ENCODE data around the gene BANF2.
"Not testable (repeated sequence)": the region's sequence is repeated elsewhere in the genome, so short reads cannot be mapped to it uniquely, and the experiment has no call there.

The BANF2 gene

DNA sequence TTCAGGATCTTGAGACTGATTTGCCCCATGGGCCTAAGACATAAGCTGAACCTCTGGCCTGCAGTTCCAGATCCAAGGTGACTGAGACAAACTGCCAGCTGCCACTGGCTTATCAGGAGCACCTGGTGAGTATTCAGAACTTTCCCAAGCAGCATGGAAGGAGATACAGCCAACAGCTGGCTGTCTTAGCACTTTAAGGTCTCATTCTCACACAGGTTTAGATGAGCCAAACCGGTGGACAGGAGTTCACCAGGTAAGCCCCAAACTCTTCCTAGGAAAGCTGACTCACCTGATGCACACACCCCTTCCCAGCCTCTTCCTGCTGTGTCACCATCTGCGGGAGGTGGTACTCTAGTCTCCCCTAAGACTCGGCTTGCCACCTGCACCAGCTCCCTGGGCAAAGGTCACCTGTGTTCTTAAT is at the start of gene BANF2:
Gene BANF2, plus strand, starts transcription at position 36 of the 421 bp plus-strand sequence. CDS start 25,060 bp downstream, outside the sequence.
- DNase-seq (ENCODE audit: low read depth): no peak

DNA sequence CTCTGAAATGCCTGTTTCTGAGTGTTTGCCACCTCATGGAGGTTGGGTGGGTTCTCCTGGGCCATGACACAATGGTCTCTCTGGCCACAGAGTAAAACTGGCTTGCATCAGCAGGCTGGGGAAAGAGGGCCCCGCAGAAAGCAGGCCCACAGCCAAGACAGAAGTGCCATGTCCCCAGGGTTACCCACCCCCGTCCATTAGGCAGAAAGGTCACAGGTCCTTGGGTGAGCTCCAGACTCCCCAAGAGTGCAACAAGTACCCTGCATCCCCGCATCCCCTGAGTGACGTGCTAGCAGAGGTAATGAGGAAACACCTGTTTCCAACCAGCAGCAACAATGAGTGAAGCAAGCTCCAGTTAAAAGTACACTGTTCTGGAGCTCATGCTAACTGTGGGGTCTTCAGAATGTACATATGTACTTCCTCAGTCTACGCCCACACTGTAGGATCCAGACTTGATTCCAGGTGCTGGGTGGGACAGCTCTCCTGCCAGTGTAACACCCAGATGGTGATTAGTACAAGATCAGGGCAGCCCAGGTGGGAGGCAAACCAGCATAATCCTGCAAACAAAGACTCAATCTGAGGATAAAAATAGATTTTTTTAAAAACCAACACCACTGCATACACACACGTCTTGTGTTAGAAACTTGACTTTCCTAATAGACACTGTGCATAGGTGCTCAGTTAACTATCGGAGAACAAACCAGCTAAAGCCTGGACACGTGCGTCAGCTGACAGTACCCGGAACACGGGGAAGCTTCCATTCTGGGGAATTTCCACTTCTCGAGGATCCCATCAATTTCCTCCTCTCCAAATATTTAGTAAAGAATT is 49.3 kb upstream of the BANF2 start:
- DNase-seq (ENCODE audit: low read depth): no peak

DNA sequence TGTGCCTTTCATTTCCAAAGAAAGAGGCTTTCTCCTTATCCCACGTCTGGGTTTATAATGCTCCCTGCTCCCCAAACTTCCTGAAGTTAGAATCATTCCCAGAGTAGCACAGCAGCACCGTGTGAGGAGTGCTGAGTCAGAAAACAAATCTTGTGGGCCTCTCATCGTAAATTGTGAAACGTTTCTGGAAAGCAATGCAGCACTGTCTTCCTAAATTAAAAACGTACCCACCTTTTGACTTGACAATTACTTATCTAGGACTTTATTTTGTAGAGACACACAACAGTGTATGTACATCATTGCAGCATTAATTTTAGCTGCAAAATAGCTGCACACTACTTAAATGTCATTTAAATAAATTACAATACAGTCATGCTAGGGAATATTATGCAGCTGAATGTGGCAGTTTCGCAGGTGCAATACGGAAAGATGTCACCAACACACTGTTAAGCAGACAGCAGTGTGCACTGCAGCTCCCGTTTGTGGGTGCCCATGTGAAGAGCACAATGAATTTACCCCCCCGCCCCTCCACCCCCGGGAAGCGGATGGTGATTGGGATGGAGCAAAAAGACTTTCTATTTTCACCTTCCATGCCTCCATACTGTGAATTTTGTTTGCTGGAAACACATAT is 48.5 kb upstream of the BANF2 start:
- no peak for DNase-seq (ENCODE audit: low read depth)

DNA sequence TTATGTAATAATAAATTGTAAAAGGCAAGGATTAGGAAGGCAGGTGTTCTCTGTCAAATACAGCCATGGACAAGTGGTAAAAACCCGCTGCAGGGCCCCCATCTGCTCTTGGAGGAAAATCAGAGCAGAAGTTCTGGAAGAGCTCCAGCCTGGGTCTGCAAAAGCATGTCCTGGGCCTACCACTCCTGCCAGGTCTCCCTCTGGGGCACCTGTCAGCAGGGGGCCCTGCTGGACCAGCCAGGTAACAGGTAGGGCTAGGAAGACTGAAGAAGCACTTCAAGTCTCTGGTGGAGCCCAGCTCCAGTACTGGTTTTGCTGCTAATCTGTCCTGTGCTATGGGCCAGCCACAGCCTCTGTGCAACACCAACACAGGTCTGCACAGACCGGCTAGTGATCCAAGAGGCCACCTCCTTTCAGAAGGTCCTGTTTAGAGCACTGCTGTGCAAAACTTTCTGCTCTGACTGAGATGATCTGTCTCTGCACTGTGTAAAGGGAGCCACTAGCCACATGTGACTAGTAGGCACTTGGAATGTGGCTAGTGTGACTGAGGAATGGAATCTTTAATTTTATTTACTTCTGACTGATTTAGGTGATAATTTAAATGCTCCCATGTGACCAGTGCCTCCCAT is 47.9 kb upstream of the BANF2 start:
- no peak for DNase-seq (ENCODE audit: low read depth)

DNA sequence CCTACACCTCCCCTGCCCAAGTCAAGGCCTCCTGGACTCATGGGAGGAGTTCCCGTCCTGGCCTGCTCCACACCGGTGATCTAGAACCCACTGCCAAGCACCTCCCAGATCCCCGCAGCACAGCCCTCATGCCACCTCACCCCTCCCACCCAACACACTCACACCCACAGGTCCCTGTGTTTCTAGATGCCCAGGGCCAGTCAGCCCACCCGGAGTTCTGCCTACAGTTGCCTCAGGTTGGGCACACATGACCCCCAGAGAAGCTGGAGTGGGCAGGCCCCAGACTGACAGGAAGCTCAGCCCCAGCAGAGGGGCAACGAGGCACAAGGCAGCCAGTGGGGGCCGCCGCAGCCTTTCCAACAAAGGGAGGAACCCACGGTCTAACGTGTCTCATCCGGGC is 47.4 kb upstream of the BANF2 start:
- DNase-seq (ENCODE audit: low read depth): no peak

GRCh38 chr20:17653835-17654648 is 45.7 kb upstream of the BANF2 start:
- DNase-seq (ENCODE audit: low read depth): no peak

DNA sequence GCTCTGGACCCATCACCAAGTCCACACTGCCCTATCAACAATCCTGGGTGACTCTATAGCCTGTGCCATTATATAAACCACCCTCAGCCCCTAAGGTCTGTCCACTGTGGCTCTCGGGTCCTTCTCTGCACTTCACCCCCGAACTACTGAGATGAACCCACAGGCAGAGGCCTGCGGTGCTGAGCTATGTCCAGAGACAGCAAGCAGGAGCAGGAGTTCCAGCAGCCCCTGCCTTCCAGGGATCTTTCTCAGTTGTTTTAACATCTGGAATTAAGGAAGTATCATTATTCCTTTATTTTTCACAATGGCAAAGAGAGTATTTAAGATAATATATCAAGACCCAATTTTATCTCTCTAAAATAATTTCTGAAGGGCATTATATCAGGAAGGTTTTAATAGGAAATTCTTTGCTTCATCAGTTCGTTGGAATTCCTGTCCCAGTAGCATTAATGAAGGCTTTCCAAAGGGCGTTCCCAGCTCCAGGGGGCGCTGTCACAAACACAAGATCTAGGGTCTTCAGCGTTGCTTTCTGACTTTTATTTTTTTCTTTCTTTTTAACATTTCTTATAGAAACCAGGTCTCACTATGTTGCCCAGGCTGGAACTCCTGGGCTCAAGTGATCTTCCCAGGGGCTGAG is 45.0 kb upstream of the BANF2 start:
- DNase-seq (ENCODE audit: low read depth): no peak

DNA sequence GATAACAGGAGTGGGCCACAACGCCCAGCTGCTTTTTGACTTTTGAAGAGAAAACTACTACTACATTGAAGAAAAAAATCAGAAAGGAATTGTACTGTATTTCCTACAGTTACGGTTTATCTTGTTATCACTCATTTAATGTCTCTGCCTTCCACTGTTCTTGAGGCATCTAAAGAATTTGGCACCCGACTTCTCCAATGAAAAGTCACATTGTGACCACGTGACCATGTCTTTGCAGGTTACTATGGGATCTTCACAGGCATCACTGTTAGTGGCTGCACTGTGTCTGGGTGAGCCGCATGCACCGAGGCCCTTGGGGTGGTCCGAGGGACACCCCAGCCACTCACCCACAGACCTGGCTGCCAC is 44.5 kb upstream of the BANF2 start:
- DNase-seq (ENCODE audit: low read depth): no peak

GRCh38 chr20:17655865-17656479 is 43.8 kb upstream of the BANF2 start:
- no peak for DNase-seq (ENCODE audit: low read depth)

- DNase-seq (ENCODE audit: low read depth): no peak
These were observed 42.5 kb upstream of the BANF2 start for GRCh38 chr20:17657079-17657825.

GRCh38 chr20:17657898-17658647 is 41.7 kb upstream of the BANF2 start:
- no peak for DNase-seq (ENCODE audit: low read depth)

GRCh38 chr20:17658648-17658993 is 41.1 kb upstream of the BANF2 start:
- no peak for DNase-seq (ENCODE audit: low read depth)

DNA sequence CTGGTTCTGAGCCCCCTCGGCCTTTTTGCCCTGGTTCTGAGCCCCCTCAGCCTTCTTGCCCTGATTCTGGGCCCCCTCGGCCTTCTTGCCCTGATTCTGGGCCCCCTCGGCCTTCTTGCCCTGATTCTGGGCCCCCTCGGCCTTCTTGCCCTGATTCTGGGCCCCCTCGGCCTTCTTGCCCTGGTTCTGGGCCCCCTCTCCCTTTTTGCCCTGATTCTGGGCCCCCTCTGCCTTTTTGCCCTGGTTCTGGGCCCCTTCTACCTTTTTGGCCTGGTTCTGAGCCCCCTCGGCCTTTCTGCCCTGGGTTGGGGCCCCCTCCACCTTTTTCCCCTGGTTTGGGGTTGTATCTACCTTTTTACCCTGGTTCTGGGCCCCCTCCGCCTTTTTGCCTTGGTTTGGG is 40.4 kb upstream of the BANF2 start:
- not testable (repeated sequence) for DNase-seq (ENCODE audit: low read depth)

DNA sequence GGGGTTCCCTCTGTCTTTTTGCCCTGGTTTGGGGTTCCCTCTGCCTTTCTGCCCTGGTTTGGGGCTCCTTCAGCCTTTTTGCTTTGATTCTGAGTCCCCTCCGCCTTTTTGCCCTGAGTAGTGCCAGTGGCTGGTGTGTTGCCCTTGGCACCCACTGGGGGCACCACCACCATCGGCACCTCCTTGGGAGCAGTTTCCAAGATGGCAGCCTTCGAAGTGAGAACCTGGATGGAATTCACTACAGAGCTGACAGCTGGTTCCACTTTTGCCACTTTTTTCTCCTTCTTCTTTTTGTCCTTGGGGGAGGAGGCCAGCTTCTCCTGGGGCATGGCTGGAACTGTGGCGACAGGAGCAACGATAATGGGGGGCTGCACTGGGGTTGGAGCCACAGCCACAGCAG is 40.0 kb upstream of the BANF2 start:
- no peak for DNase-seq (ENCODE audit: low read depth)

- DNase-seq (ENCODE audit: low read depth): no peak
These were observed 39.1 kb upstream of the BANF2 start for GRCh38 chr20:17660667-17661066.

- DNase-seq (ENCODE audit: low read depth): no peak
These were observed 38.5 kb upstream of the BANF2 start for GRCh38 chr20:17661121-17661744.

- DNase-seq (ENCODE audit: low read depth): no peak
These were observed 37.3 kb upstream of the BANF2 start for GRCh38 chr20:17662333-17663039.

- no peak for DNase-seq (ENCODE audit: low read depth)
These were observed 36.7 kb upstream of the BANF2 start for GRCh38 chr20:17663040-17663399.

DNA sequence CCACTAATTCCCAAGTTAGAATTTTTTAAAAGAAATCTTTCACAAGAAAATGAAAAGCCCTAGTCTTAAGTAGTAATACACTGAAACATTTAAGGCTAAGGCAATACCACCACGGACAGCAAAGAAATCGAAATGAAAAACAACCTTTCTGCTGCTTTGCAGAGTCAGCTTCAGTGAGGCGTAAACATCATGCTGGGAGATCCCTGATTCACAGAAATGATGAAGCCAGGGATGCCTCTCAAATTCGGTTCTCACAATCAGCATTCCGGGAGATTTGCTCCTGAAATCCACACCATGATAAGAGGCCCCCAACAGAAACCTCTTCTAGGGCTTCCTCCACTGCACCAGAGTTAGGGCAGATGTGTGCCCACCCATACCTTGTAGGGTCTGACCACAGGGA is 36.3 kb upstream of the BANF2 start:
- no peak for DNase-seq (ENCODE audit: low read depth)

Measured in T-helper 22 cell (primary cell).